ENCODE data around the gene EEPD1.

- TF ChIP-seq, protein P1, sequence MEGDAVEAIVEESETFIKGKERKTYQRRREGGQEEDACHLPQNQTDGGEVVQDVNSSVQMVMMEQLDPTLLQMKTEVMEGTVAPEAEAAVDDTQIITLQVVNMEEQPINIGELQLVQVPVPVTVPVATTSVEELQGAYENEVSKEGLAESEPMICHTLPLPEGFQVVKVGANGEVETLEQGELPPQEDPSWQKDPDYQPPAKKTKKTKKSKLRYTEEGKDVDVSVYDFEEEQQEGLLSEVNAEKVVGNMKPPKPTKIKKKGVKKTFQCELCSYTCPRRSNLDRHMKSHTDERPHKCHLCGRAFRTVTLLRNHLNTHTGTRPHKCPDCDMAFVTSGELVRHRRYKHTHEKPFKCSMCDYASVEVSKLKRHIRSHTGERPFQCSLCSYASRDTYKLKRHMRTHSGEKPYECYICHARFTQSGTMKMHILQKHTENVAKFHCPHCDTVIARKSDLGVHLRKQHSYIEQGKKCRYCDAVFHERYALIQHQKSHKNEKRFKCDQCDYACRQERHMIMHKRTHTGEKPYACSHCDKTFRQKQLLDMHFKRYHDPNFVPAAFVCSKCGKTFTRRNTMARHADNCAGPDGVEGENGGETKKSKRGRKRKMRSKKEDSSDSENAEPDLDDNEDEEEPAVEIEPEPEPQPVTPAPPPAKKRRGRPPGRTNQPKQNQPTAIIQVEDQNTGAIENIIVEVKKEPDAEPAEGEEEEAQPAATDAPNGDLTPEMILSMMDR (IDR thresholded peaks at IDR 0.05): no peak
- TF ChIP-seq POLR2A (IDR thresholded peaks at IDR 0.05): no peak
Measured at GRCh38 chr7:36131499-36131898, 21.6 kb upstream of the EEPD1 start.

Measured in uterus (tissue), 2 donors.